Measurements from ENCODE around the gene EMILIN2.
"Not testable (repeated sequence)": the region's sequence is repeated elsewhere in the genome, so short reads cannot be mapped to it uniquely, and the experiment has no call there.

The EMILIN2 gene

GRCh38 chr18:2846636-2847316 is at the start of gene EMILIN2:
Gene EMILIN2, plus strand, starts transcription at chr18:2847006. Its CDS starts 183 bp downstream, at chr18:2847189.
- DNase-seq (ENCODE audit: low read depth): no peak

DNA sequence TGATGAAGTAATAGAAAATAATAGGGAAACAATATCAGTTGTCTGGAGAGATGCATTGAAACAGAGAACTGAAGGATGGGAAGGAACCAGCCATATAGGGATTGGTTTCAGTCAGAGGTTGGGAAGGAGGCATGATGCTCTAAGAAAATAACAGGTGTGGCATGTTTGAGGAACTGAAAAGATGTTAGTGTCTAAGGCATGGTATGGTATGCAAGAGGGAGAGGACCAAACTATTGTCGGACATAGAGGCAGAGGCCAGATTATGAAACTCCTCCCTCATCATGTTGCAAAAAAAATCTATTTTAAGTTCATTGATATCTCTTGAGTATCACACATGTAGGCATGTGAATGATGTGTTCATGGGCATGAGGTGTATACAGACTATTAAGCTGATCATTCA is 48.9 kb upstream of the EMILIN2 start:
- no peak for DNase-seq (ENCODE audit: low read depth)

DNA sequence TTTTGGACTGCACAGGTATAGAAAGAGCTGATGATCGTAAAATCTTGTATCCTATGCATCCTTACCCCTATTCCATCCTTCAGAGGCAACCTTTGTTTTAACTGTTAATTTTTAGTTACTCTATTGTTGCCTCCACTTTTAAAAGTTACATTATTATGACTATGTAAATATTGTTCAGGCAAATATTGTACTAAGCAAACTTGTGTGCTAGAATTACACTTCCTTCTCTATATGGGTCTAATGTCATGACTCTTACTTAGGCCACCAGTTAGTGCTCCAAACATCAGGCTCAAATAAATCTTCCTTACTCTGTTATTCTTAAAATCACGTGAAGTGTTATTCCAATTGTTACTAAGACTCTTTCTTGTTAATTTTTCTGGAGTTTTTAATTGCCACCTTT is 47.4 kb upstream of the EMILIN2 start:
- DNase-seq (ENCODE audit: low read depth): no peak

DNA sequence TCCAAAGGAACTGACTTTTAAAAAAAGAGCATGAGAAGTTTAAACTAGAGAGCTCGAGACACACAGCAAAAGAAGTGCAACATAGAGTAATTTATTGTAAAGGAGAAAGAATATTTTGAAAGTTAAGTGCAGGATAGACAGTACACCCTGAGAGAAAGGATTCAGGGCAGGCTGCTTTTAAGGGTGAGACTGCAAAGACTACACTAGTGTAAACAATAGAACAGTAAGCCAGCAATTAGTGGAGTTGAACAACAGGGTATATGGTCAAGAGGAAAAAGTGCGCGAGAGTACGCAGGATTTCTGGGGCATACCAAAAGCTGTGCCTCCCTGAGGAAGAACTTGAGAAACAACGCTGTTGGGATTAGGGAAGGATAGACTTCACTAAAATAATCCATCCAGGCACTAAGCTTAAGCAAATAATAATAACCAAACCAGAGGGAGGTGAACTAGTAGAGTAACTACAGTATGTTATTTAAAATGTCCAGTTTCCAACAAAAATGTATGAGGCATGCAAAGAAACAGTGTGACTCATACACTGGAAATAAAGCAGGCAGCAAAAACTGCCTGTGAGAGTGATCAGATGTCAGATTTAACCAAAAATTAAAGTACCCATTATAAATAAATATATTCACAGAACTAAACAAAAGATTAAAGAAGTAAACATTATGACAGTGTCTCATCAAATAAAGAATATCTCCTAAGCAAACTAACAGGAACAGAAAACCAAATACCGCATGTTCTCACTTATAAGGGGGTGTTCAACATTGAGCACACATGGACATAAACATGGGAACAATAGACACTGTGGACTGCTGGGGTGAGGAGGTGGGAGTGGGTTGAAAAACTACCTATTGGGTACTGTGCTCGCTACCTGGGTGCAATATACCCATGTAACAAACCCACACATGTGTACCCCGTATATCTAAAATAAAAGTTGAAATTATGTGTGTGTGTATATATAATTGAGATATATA is 40.5 kb upstream of the EMILIN2 start:
- DNase-seq (ENCODE audit: low read depth): no peak

- DNase-seq (ENCODE audit: low read depth): not testable (repeated sequence)
Measured at GRCh38 chr18:2808640-2809039, 38.2 kb upstream of the EMILIN2 start.

DNA sequence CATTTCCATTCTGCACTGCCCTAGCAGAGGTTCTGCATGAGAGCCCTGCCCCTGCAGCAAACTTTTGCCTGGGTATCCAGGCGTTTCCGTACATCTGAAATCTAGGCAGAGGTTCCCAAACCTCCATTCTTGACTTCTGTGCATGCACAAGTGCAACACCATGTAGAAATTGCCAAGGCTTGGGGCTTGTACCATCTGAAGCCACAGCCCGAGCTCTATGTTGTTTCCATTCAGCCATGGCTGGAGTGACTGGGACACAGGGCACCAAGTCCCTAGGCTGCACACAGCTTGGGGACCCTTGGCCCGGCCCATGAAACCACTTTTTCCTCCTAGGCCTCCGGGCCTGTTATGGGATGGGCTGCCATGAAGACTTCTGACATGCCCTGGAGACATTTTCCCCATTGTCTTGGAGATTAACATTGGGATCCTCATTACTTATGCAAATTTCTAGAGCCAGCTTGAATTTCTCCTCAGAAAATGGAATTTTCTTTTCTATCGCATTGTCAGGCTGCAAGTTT is 37.1 kb upstream of the EMILIN2 start:
- not testable (repeated sequence) for DNase-seq (ENCODE audit: low read depth)

GRCh38 chr18:2811416-2811815 is 35.4 kb upstream of the EMILIN2 start:
- no peak for DNase-seq (ENCODE audit: low read depth)

DNA sequence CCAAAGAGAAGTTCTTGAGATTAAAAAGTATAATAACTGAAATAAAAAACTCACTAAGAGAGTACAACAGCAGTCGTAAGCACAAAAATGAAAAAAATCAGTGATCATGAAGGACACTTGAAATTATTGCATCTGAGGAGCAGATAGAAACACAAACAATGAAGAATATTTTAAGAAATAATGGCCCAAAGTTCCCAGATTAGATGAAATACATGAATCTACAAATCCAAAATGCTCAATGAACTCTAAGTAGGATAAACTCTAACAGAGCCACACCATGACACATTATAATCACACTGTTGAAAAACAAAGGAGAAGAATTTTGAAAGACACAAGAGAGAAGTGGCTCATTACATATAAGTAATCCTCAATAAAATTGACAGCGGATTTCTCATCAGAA is 31.9 kb upstream of the EMILIN2 start:
- DNase-seq (ENCODE audit: low read depth): no peak

DNA sequence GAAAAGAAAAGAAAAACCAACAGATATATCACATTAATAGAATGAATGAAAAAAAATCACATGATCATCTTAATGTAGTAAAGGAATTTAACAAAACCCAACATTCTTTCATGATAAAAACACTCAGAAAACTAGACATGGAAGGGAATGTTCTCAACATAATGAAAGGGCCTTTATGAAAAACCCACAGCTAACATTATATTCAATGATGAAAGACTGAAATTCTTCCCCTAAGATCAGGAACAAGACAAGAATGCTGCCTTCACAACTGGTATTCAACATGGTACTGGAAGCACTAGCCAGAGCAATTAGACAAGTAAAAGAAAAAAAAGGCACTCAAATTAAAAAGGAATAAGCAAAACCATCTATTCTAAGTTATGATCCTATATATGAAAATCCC is 28.5 kb upstream of the EMILIN2 start:
- no peak for DNase-seq (ENCODE audit: low read depth)

DNA sequence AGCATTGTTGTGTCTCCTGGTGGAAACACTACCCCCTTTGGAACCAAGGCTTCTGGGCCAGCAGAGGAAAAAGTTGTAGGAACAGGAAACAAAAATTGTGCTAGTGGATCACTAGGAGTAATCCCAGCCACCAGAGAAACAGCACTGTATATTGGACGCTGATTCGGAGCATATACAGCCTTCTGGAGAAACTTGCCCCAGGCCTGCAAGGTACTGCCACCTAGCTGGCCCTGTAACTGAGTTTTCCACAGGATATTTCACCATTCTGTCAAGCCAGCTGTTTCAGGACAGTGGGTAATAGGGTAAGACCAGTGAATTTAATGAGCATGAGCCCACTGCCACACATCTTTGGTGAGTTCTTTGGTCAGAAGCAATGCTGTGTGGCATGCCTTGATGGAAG is 25.1 kb upstream of the EMILIN2 start:
- no peak for DNase-seq (ENCODE audit: low read depth)

DNA sequence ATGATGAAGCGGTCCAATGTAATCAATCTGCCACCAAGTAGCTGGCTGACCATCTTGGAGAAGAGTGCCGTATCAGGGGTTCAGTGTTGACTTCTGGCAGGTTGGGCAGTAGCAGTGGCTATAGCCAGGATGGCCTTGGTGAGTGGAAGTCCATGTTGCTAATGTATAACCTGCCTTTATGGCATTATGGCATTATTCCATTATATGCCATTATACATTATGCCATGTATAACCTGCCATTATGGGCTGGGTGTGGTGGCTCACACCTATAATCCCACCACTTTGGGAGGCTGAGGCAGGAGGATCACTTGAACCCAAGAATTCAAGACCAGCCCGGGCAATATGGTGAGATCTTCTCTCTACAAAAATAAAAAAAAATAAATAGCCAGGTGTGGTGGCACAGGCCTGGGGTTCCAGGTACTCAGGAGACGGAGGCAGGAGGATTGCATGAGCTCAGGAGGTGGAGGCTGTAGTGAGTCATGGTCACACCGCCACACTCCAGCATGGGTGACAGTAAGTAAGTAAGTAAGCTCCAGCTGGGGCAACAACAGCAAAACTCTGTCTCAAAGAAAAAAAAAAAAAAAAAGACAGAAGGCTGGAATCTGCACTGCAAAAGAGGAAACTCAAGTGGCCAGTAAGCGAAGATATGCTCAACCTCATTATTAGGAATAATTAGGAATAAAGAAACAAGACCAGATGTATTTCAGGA is 24.4 kb upstream of the EMILIN2 start:
- no peak for DNase-seq (ENCODE audit: low read depth)

GRCh38 chr18:2823202-2823601 is 23.6 kb upstream of the EMILIN2 start:
- DNase-seq (ENCODE audit: low read depth): no peak

DNA sequence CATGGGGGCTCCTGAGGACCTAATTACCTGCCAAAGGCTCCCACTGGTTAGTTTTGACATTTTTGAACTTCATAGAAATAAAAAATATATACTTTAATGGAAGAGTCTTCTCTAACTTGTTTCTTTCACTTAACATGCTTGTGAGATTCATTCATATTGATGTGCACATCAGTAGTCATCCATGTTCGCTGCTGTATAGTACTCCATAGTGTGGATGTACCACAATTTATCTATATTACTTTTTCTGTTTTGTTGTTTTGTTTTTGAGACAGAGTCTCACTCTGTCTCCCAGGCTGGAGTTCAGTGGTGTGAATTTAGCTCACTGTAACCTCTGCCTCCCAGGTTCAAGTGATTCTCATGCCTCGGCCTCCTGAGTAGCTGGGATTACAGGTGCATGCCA is 22.8 kb upstream of the EMILIN2 start:
- DNase-seq (ENCODE audit: low read depth): no peak

DNA sequence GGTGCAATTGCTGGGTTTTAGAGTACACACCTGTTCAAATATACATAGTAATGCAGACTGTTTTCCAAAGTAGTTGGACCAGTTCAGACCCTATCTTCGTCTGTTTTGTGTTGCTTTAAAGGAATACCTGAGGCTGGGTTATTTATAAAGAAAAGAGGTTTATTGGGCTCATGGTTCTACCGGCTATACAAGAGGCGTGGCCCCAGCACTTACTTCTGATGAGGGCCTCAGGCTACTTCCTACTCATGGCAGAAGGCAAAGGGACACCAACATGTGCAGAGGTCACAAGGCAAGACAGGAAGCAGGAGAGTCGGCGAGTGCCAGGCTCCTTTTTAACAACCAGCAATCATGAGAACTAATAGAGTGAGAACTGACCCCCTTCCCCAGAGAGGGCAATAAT is 21.9 kb upstream of the EMILIN2 start:
- no peak for DNase-seq (ENCODE audit: low read depth)

DNA sequence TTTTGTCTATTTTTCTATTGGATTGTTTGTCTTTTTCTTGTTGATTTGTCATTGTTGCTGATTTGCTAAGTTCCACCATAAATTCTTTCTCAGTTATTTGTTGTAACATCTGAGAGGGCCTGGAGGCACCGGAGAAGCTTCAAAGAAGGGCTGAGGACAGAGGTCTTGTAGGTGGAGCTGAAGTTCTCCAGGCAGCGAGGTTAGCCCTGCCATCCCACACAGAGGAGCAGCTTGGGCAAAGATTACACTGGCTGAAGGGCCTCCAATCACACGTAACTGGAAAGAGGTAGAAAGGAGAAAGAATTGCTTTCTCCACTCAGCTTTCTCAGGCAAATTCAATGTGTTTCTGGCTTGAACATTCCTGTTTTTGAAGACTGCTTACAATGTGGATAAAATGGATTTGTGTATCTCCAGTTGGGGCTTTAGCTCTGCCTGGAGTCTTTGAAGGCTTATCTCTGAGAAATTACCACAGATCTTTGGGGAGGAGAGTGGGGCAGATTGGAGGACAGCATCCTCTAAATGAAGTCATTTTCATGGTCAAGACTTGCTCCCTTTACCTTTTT is 21.1 kb upstream of the EMILIN2 start:
- no peak for DNase-seq (ENCODE audit: low read depth)

DNA sequence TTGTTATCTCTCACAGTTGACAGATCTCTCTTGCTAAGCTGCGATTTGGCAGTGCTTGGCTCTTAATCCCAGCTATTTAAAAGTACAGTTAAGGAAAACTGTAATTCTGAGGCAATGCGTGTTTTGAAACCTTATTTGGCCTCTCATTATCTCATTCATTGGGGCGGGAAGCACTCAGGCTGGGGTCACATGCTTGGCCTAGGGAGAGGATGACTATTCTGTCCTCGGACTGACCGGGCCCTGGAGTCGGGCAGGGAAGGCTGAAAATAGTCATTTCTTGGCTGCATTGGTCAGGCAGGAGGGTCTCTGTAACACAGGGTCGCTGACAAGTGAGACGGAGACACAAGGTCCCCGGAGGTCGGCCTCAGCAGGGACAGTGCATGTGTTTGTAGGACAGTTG is 20.2 kb upstream of the EMILIN2 start:
- no peak for DNase-seq (ENCODE audit: low read depth)

DNA sequence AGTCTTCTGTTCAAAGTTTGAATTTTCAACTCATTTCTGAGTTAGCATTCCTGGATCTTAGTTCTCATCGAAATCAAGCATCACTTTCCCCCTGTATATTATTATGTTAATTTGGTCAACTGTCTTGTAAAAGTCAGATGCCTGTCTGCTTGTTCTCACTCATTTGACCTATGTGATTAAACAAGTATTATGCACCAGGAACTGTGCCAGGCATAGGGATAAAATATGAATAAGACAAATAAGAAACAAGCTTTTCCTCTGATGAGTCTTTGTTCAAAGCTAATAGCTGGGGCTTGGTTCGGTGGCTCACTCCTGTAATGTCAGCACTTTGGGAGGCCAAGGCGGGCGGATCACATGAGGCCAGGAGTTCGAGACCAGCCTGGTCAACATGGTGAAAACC is 19.7 kb upstream of the EMILIN2 start:
- DNase-seq (ENCODE audit: low read depth): no peak

- DNase-seq (ENCODE audit: low read depth): not testable (repeated sequence)
Measured at GRCh38 chr18:2836118-2836517, 10.7 kb upstream of the EMILIN2 start.

DNA sequence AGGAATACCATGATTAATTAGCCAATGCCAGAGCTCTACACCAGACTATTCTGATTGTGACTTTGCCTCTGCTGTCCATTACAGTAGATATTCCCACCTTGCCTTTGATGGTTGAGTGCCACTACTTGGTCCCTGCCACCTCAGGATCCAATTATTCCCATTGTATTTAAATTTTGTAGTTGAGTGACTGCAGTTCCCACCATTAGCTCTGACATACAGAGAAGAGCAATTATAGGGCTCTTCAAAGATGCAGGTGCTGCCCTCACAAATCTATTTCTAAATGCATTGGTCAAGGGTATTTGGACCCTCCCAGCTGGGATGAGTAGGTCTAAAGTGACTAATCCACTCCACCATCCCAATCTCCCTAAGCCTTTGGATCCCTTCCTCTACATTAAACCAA is 9.5 kb upstream of the EMILIN2 start:
- DNase-seq (ENCODE audit: low read depth): not testable (repeated sequence)

- DNase-seq (ENCODE audit: low read depth): no peak
Measured at GRCh38 chr18:2839202-2839601, 7.6 kb upstream of the EMILIN2 start.

DNA sequence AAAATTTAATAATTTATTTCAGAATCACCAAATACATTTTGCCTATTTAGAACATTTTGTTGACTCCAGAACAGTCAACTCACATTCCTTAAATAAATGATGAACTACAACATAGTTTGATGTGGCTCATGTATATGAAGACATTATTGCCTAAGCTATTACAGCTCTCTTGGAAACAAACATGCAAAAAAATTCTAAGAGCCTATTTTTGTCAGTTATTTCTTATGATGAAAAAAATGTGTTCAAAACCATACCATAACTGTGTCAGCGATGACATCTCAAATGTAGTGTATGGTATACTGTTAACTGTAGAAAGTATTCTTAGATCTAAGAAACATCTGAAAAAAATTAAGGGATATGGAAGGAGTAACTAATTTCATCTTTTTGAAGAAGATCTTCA is 6.3 kb upstream of the EMILIN2 start:
- no peak for DNase-seq (ENCODE audit: low read depth)

- no peak for DNase-seq (ENCODE audit: low read depth)
Measured at GRCh38 chr18:2843146-2843545, 3.7 kb upstream of the EMILIN2 start.

Measured in CMK (cell line).